ENCODE measurements around the gene ADGRD1. TPM values are rescaled to one million over a fixed set of nuclear protein-coding genes. Genes with fewer than 3 reads are reported as not detected.
"Not testable (repeated sequence)": the region's sequence is repeated elsewhere in the genome, so short reads cannot be mapped to it uniquely, and the experiment has no call there.

Gene ADGRD1
- polyA plus RNA-seq, 10 donors, result 7.9 to 15.7 (median 12.0) TPM

DNA sequence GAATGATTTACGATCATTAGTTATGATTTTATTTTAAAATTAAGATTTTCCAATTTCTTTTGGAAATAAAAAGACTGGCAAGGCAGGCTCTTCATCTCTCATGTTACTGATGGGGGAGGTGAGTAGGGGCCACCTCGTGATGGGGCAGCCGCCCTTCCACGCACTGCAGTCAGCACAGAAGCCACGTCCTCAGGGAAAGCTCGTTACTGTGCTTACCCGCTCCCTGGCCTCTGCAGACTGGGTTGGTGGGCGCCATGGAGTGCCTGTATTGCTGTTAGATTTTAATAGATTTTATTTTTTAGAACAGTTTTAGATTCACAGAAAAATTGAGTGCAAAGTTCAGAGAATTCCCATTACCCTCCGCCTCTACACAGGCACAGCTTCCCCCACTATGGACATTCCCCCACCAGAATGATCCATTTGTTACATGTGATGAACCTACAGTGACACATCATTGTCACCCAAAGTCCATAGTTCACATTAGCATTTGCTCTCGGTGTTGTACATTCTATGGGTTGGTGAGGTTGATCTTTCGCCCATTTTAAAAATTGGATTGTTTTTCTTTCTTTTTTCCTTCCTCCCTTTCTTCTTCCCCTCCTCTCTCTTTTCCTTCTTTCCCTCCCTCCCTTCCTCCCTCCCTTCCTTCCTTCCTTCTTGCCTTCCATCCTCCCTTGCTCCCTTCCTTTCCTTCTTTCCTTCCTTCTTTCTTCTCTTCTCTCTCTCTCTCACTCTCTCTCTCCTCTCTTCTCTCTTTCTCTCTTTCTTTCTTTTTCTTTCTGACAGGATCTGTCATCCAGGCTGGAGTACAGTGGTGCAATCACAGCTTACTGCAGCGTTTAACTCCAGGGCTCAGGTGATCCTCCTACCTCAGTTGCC lies 30.7 kb downstream of the ADGRD1 start:
- DNase-seq, result no peak

DNA sequence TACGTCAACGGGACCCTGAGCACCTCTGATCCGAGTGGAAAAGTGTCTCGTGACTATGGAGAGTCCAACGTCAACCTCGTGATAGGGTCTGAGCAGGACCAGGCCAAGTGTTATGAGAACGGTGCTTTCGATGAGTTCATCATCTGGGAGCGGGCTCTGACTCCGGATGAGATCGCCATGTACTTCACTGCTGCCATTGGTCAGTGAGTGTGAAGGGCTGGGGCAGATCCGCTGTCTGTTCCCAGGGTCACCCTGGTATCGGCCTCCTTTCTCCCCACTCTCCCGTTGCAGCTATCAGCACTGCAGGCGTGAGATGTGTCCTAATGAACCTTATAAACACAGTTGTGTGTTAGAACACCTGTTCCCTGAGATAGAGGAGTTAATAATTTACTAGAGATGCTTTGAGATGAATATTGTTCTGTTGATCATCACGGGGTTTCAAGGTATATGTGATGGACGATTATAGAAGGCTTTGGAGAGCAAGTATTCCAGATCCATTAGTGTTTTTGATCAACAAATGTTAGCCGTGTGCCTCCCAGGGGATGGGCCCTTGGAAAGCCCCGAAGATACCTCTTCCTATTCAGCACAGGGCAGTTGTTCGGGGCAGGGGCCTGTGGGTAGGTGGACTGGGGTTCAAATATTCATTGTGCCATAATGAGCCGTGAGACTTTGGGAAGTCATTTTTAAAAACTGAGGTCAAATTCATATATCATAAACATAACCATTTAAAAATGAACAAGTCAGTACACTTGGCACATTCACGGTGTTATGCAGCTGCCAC lies 33.6 kb downstream of the ADGRD1 start:
- DNase-seq, result no peak

GRCh38 chr12:130988261-130988660 lies 34.6 kb downstream of the ADGRD1 start:
- DNase-seq, result no peak

DNA sequence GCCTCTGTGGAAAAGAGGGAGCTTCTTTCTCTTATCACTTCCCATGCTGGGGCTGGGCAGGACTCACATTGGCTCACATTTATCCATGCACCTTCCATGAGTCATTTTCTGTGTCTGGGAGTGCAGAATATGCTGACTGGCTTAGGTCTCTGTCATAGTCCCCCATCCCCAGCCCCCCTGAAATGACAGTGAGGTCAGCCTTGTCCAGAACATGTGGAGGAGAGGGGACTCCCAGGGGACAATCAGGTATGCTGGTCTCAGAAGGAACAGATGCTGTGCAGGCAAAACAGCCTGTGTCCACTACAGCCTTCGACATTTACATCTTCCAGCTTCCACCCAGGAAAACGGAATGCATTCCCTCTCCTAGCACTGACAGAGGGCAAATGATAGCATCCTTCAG lies 35.0 kb downstream of the ADGRD1 start:
- no peak for DNase-seq

- no peak for DNase-seq
Observed at GRCh38 chr12:130989391-130989790, 35.7 kb downstream of the ADGRD1 start.

- peak in 2 of 3 donors; percentile 70 to 80 for DNase-seq
Observed at GRCh38 chr12:130990034-130990433, 36.3 kb downstream of the ADGRD1 start.

DNA sequence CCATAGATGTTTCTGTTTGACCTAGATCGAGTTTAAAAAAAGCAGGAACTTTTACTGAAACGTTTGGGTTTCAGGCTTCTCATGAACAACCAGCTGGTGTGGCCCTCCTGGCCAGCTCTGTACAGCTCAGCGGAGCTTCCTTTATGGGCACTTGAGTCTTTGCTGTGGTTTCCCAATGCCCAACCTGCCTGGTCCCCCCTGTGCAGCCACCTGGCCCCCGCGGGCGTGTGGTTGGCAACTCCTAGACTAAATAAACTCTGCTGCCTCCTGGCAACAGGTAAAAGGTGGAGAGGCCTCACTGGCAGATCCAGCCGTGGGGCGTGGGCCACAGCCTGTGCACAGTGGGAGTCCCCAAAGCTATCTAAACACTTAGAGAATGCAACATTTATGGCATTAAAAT lies 38.7 kb downstream of the ADGRD1 start:
- DNase-seq, result no peak

- DNase-seq, result no peak
Observed at GRCh38 chr12:130992979-130993538, 39.4 kb downstream of the ADGRD1 start.

- no peak for DNase-seq
Observed at GRCh38 chr12:130993759-130994670, 40.3 kb downstream of the ADGRD1 start.

GRCh38 chr12:130994821-130995375 lies 41.2 kb downstream of the ADGRD1 start:
- no peak for DNase-seq

DNA sequence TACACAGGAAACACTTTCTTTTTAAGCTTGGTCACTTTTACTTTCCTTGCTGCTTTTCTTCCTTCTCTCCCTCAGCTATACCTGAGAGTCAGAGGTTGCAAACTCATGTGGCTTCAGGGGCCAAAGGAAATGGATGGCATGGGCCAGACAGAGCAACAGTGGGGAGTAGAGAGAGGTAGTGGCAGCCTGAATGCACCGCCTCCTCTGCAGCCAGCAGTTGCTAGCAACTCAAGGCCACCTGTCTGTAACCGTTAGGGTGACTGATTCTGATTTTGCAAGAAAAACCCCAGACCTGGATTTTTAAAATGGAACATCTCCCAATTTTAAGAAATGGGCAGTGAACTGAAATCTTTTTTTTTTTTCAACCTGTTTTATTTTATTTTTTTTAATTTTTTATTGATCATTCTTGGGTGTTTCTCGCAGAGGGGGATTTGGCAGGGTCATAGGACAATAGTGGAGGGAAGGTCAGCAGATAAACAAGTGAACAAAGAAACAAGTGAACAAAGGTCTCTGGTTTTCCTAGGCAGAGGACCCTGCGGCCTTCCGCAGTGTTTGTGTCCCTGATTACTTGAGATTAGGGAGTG lies 41.8 kb downstream of the ADGRD1 start:
- not testable (repeated sequence) for DNase-seq

DNA sequence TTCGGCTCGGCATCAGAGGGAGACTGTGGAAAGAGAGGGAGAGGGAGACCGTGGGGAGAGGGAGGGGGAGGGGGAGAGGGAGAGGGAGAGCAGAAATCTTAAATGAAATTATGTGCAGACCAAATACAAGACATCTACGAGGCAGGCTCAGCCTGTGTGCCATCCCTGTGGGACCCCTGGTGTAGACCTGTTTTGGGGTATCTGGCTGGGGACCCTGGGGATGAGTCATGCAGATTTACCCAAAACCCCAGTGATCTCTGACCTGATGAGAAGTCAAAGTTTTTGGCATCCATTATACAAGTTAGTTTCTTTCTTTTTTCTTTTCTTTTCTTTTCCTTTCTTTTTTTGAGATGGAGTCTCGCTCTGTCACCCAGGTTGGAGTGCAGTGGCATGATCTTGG lies 44.4 kb downstream of the ADGRD1 start:
- no peak for DNase-seq

- no peak for DNase-seq
Observed at GRCh38 chr12:131000000-131000486, 46.3 kb downstream of the ADGRD1 start.

- DNase-seq, result no peak
Observed at GRCh38 chr12:131001493-131001892, 47.8 kb downstream of the ADGRD1 start.

- DNase-seq, result peak; percentile 14 to 68 (median 54)
Observed at GRCh38 chr12:131002216-131002631, 48.5 kb downstream of the ADGRD1 start.

GRCh38 chr12:131003036-131003715 lies 49.5 kb downstream of the ADGRD1 start:
- no peak for DNase-seq

GRCh38 chr12:131003716-131004045 lies 50.0 kb downstream of the ADGRD1 start:
- DNase-seq, result no peak

- DNase-seq, result no peak
Observed at GRCh38 chr12:131004166-131004565, 50.5 kb downstream of the ADGRD1 start.

- DNase-seq, result no peak
Observed at GRCh38 chr12:131005161-131006035, 51.7 kb downstream of the ADGRD1 start.

Measured in muscle of back (tissue), 11 donors.